Aorta (tissue), 5 donors: ENCODE data around the gene BCDIN3D. TPM values are rescaled to one million over a fixed set of nuclear protein-coding genes. Genes with fewer than 3 reads are reported as not detected.

ENCODE experiments used
- ATAC-seq: fragments of 200-7000 bp; cut with Tn5 transposase; one replicate; pipeline ENCODE4 v1.9.1; 2022; ENCODE audit warnings: moderate library complexity; ENCODE audit not compliant: low FRiP score
- DNase-seq, 2 donors: peaks; one replicate each; pipeline ENCODE4 v3.0.0-alpha.2; 2020
- H3K27ac ChIP-seq, 2 donors: one replicate each; pipeline ENCODE4 v1.5.1; 2013; ENCODE audit warnings: low read length in 2 of 2, mild to moderate bottlenecking in 2 of 2, moderate library complexity in 2 of 2, control low read depth in 1 of 2, inconsistent platforms in 1 of 2, low read depth in 1 of 2
- H3K27me3 ChIP-seq, 2 donors: one replicate each; pipeline ENCODE4 v1.6.1; 2013; ENCODE audit warnings: control low read depth in 1 of 2, low read length in 1 of 2, mild to moderate bottlenecking in 1 of 2, moderate library complexity in 1 of 2; ENCODE audit not compliant: insufficient read depth in 2 of 2, control insufficient read depth in 1 of 2
- H3K36me3 ChIP-seq, 2 donors: one replicate each; pipeline ENCODE4 v1.6.1; 2013; ENCODE audit warnings: control low read depth in 1 of 2, low read length in 1 of 2, mild to moderate bottlenecking in 1 of 2; ENCODE audit not compliant: insufficient read depth in 2 of 2, control insufficient read depth in 1 of 2
- H3K4me1 ChIP-seq, 2 donors: one replicate each; pipeline ENCODE4 v1.6.1; 2013; ENCODE audit warnings: low read length in 2 of 2, control low read depth in 1 of 2, mild to moderate bottlenecking in 1 of 2, moderate library complexity in 1 of 2; ENCODE audit not compliant: insufficient read depth in 2 of 2, control insufficient read depth in 1 of 2
- H3K4me3 ChIP-seq, 2 donors: one replicate each; pipeline ENCODE4 v1.5.1; 2013; ENCODE audit warnings: low read length in 2 of 2, control low read depth in 1 of 2, mild to moderate bottlenecking in 1 of 2
- H3K9me3 ChIP-seq: one replicate; pipeline ENCODE4 v1.6.1; 2013; ENCODE audit warnings: mild to moderate bottlenecking, low read length; ENCODE audit not compliant: control insufficient read depth
- WGBS, 2 donors: extraction: QIAGEN DNeasy Blood & Tissue Kit; methylation state at CpG; one replicate each; pipeline ENCODE4 v1.1.7; 2013; 5-methylcytosine and 5-hydroxymethylcytosine counted together
- intact Hi-C, 2 donors: fragments of 100-400 bp; cut with DNase I; formaldehyde crosslinking; loops; one replicate each; pipeline versions ENCODE4 v1.14.2 to v1.15.0; 2022
- polyA plus RNA-seq, 2 donors: library from polyadenylated mRNA; stranded (reverse); fragments of 200-250 nt; gene quantifications; one replicate each; pipeline ENCODE4 v1.2.3, GENCODE V29; 2013
- total RNA-seq, 2 donors: library from RNA; stranded (reverse); fragmentation: NEBNext Ultra II Directional; extraction: Animal tissue kit (Norgen Biotek cat#: 25700); gene quantifications; one replicate each; pipeline ENCODE4 v1.2.1, GENCODE V29; 2021
- donor health status: healthy with polysubstance abuse.
- donor health status: Bipolar disorder and iron deficiency.
- donor health status: DM: no; HTN: no; CAD: no.
- donor health status: DM: no; HTN: no; CAD: no.
- donor health status: DM: yes; HTN: yes; CAD: no.

BCDIN3D gene
- total and polyA plus RNA-seq, 4 donors: 1.5 to 5.0 (median 2.5) TPM

- peaks cover 0 to under 1% of the 10 kb centered on the region in 2 donors for H3K36me3 ChIP-seq
- H3K27ac ChIP-seq: no peak overlapping the region
- intact Hi-C loops: no loop called here
- H3K9me3 ChIP-seq: no peaks in the 10 kb centered on the region
- H3K4me1 ChIP-seq: no peaks in the 10 kb centered on the region
- H3K4me3 ChIP-seq: no peak overlapping the region
- 90% methylated on average over 31 to 32 of the region's 32 CpGs for WGBS, 2 donors
- DNase-seq (peak in 1 of 2 donors; percentile 69), ATAC-seq (no peak)
- H3K27me3 ChIP-seq: no peaks in the 10 kb centered on the region
Measured at GRCh38 chr12:49794811-49795653, 47.9 kb downstream of the BCDIN3D start.

DNA sequence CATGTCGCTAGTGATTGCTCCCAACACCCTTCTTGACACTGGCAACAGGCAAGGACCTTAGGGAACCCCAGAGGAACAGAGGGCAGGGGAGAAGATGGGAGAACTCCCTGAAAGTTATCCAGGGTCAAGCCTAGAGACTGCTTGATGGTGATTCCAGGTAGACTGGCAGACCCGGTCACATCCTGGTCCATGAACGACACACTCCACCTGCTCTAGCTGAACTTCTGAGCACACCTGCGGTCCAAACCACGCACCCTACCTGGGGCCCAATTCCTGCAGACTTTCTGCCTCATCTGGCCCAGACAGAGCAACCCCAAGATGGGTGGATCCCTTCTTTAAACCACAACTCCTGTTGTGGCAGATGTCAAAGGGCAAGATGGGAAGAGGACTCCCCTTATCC lies 48.9 kb downstream of the BCDIN3D start:
- Histone ChIP-seq H3K9me3 (no peaks in the 10 kb centered on the region), H3K4me3 (no peak overlapping the region), H3K27ac (no peak overlapping the region), H3K27me3 (no peaks in the 10 kb centered on the region), H3K4me1 (no peaks in the 10 kb centered on the region), H3K36me3 (no peaks in the 10 kb centered on the region)
- DNase-seq (peak in 1 of 2 donors; percentile 53), ATAC-seq (no peak)
- intact Hi-C loops: no loop called here
- WGBS, 2 donors: 88 to 92% methylated on average over 5 of the region's 5 CpGs

DNA sequence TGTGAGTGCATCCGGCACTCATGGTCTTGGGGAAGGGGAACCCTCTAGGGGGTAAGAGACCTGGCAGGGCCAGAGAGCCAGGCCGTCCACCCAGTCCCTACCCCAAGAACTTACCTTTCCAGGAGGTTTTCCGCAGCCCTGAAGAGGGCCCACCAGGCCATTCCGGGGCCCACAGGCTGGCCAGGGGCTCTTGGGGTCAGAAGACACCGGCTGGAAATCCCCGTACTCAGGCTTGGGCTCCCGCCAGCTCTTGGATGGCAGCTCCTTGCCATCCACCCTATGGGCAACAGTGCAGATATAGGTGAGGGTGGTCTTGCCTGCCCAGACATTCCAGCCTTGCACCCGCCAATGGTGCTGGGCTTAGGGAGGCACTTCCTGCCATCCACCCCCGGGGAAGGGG lies 49.3 kb downstream of the BCDIN3D start:
- H3K27me3 ChIP-seq: no peaks in the 10 kb centered on the region
- H3K9me3 ChIP-seq: no peaks in the 10 kb centered on the region
- intact Hi-C loops: no loop called here
- no peak for ATAC-seq
- peak in 1 of 2 donors; percentile 58 for DNase-seq
- H3K4me1 ChIP-seq: no peaks in the 10 kb centered on the region
- no peaks in the 10 kb centered on the region for H3K36me3 ChIP-seq
- H3K27ac ChIP-seq: no peak overlapping the region
- H3K4me3 ChIP-seq: no peak overlapping the region
- 85 to 89% methylated on average over 9 of the region's 9 CpGs for WGBS, 2 donors

DNA sequence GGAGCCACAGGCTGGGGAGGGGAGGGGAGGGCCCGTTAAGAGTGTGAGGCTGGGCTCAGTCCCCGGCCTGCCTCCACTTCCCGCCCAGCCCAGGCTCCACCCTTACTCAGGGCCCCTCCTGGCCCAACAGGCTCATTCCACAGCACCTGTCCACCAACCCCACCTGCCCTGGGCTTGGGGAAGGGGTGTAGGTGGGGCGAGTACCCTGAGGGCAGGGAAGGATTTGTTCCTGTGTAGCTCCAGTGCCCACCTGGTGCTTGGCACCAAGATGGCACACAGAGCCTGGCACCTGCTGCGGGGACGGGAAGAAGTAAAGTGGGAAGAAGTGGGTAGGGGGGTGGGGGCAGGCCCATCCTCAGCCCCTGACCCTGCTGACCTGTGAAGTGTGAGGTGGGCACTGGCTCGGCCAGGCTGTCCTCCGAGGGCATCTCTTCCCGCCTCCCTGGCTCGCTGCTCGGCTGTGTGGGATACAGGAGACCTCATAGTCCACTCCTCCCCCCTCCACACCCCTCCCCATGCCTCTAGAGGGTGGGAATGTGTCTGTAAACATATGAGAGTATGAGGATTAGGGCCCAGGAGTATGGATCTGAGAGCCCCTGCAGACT lies 49.8 kb downstream of the BCDIN3D start:
- no peak overlapping the region for H3K4me3 ChIP-seq
- no peaks in the 10 kb centered on the region for H3K27me3 ChIP-seq
- intact Hi-C loops: no loop called here
- no peak for ATAC-seq
- no peaks in the 10 kb centered on the region for H3K4me1 ChIP-seq
- DNase-seq: no peak
- H3K9me3 ChIP-seq: no peaks in the 10 kb centered on the region
- H3K27ac ChIP-seq: no peak overlapping the region
- no peaks in the 10 kb centered on the region for H3K36me3 ChIP-seq
- 87% methylated on average over 9 to 11 of the region's 11 CpGs for WGBS, 2 donors

GRCh38 chr12:49792181-49792970 lies 50.5 kb downstream of the BCDIN3D start:
- no peaks in the 10 kb centered on the region for H3K27me3 ChIP-seq
- DNase-seq (peak in 1 of 2 donors; percentile 38), ATAC-seq (no peak)
- H3K36me3 ChIP-seq: no peaks in the 10 kb centered on the region
- intact Hi-C loops: no loop called here
- H3K27ac ChIP-seq: no peak overlapping the region
- H3K9me3 ChIP-seq: no peaks in the 10 kb centered on the region
- H3K4me3 ChIP-seq: no peak overlapping the region
- H3K4me1 ChIP-seq: no peaks in the 10 kb centered on the region
- 89 to 91% methylated on average over 19 to 20 of the region's 20 CpGs for WGBS, 2 donors

DNA sequence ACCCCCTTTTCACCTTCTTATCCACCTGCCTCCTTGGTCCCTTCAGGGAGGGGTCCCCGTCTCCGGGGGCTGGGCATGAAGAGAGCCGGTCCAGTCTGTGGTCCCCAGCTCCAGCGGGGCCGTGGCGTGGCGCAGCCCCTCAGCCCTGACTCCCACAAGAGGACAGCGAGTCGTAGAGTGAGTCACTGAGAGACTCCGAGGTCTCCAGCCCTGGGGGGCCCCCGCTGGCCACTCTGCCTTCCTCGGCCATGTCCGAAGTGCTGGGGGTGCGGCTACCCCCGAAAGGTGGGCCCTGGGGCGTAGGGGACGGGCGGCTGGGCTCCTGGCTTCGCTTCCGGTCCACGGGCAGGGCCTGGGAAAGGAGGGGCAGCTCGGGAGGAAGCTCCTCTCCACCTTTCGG lies 51.2 kb downstream of the BCDIN3D start:
- 89 to 91% methylated on average over 23 of the region's 23 CpGs for WGBS, 2 donors
- no peak overlapping the region for H3K27ac ChIP-seq
- no peak for ATAC-seq

GRCh38 chr12:49790741-49791555 lies 52.0 kb downstream of the BCDIN3D start:
- Histone ChIP-seq H3K27me3 (no peaks in the 10 kb centered on the region), H3K9me3 (no peaks in the 10 kb centered on the region), H3K4me3 (no peak overlapping the region), H3K27ac (no peak overlapping the region), H3K4me1 (no peaks in the 10 kb centered on the region), H3K36me3 (no peaks in the 10 kb centered on the region)
- intact Hi-C loops: no loop called here
- peak in 1 of 2 donors; percentile 29 for DNase-seq
- WGBS, 2 donors: 74 to 76% methylated on average over 22 of the region's 22 CpGs
- no peak for ATAC-seq

More for the DNA sequence above, 51.2 kb downstream of the BCDIN3D start:
- Histone ChIP-seq H3K9me3 (no peaks in the 10 kb centered on the region), H3K4me3 (no peak overlapping the region), H3K4me1 (no peaks in the 10 kb centered on the region), H3K27me3 (no peaks in the 10 kb centered on the region), H3K36me3 (no peaks in the 10 kb centered on the region)
- peak in 1 of 2 donors; percentile 41 for DNase-seq
- intact Hi-C loops: no loop called here

DNA sequence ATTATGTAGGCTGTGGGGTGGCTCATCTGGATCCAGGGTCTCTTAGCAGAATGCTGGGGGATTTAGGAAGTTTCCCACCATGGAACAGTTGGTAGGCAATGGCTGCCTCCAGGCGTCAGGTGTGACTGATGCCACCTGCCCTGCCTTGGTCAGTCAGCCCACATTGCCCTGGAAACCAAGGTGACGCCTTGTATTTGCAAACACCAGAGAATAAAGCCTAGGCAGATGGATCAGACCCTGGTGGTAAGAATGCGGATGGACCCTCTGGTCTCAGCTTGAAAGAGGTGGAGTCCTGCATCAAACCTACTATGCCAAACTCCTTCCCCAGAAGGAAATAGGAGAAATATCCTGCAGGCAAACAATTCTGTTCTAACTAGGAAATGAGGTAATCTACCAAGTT lies 52.9 kb downstream of the BCDIN3D start:
- no peak for DNase-seq
- no peak overlapping the region for H3K27ac ChIP-seq
- no peaks in the 10 kb centered on the region for H3K4me1 ChIP-seq
- H3K9me3 ChIP-seq: no peaks in the 10 kb centered on the region
- intact Hi-C loops: no loop called here
- H3K36me3 ChIP-seq: no peaks in the 10 kb centered on the region
- no peak for ATAC-seq
- H3K4me3 ChIP-seq: no peak overlapping the region
- 76 to 78% methylated on average over 3 of the region's 3 CpGs for WGBS, 2 donors
- no peaks in the 10 kb centered on the region for H3K27me3 ChIP-seq
